Peyer's patch (tissue), 4 donors: ENCODE measurements around the gene KRTAP10-1.

Experiments
- POLR2A ChIP-seq, 2 donors: fragments of 450-650 bp; IDR thresholded peaks; one replicate each; pipeline ENCODE4 v1.5.1; 2017; ENCODE audit warnings: antibody characterized with exemption in 2 of 2, mild to moderate bottlenecking in 2 of 2, moderate library complexity in 2 of 2
- TF ChIP-seq, protein P1 (sequence below), 6 experiments: fragments of 450-650 bp in 4 of 6; fragments of 200-600 bp in 2 of 6; sonication (generic) in 1 of 6; IDR thresholded peaks; one replicate each; pipeline ENCODE4 v1.5.1; 2017 to 2019; ENCODE audit warnings: antibody characterized with exemption in 6 of 6, mild to moderate bottlenecking in 3 of 6, moderate library complexity in 1 of 6

DNA sequence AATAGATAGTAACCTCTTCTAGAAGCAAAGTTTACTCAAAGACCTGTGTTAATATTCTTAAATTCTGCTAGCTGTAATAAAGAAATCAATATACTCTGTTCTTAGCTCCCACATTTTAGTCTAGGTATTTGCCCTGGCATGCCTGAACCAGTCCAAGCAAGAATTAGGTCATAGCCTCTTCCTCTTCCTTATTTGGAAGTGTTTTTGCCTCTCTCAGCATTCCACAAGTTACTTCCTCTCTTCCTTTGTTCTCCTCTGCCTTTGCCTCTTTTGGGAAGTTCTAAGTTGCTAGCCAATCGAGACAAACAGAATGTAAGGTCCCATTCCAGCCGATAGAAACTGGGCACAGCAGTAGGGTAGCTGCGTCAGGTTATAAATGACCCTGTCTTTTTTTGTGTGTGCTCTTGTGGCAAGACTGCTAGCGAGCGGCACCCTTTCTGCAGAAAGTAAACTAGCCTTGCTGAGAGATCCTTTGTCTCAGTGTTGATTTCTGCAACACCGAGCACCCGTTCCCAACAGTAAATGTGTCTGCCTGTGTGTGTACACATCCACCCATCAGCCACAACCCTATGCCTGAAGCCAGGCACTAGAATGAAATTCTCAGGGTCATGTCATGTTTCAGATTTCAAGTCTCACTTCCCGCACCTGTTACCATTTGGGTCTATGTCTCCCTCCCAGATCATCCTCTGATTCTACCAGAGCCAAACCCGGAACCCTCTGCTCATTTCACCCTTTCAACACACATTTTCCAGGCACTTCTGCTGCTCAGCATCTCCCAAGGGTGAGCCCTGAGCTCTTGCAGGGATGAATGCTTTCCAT lies 47.2 kb downstream of the KRTAP10-1 start:
- TF ChIP-seq, protein P1, sequence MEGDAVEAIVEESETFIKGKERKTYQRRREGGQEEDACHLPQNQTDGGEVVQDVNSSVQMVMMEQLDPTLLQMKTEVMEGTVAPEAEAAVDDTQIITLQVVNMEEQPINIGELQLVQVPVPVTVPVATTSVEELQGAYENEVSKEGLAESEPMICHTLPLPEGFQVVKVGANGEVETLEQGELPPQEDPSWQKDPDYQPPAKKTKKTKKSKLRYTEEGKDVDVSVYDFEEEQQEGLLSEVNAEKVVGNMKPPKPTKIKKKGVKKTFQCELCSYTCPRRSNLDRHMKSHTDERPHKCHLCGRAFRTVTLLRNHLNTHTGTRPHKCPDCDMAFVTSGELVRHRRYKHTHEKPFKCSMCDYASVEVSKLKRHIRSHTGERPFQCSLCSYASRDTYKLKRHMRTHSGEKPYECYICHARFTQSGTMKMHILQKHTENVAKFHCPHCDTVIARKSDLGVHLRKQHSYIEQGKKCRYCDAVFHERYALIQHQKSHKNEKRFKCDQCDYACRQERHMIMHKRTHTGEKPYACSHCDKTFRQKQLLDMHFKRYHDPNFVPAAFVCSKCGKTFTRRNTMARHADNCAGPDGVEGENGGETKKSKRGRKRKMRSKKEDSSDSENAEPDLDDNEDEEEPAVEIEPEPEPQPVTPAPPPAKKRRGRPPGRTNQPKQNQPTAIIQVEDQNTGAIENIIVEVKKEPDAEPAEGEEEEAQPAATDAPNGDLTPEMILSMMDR (IDR thresholded peaks at IDR 0.05): no peak
- TF ChIP-seq POLR2A (IDR thresholded peaks at IDR 0.05): no peak
